RPMI7951 (cell line): ENCODE results near the gene MTHFR. TPM values are rescaled to one million over a fixed set of nuclear protein-coding genes. Genes with fewer than 3 reads are reported as not detected.
A peak's percentile ranks its signal among the peaks of the same experiment; 100 is the strongest.

Experiments
- DNase-seq: peaks from one replicate; pipeline ENCODE4 v3.0.0-alpha.2; 2012; ENCODE audit warnings: low read depth
- total RNA-seq: library from RNA; depleted of rRNA; stranded (reverse); fragments of >200 nt; shearing (Covaris generic); gene quantifications from 2 replicates; pipeline ENCODE4 v1.2.3, GENCODE V29; 2014

MTHFR gene
- total RNA-seq, 1 experiment from 2014 or later: 3.2 TPM

DNA sequence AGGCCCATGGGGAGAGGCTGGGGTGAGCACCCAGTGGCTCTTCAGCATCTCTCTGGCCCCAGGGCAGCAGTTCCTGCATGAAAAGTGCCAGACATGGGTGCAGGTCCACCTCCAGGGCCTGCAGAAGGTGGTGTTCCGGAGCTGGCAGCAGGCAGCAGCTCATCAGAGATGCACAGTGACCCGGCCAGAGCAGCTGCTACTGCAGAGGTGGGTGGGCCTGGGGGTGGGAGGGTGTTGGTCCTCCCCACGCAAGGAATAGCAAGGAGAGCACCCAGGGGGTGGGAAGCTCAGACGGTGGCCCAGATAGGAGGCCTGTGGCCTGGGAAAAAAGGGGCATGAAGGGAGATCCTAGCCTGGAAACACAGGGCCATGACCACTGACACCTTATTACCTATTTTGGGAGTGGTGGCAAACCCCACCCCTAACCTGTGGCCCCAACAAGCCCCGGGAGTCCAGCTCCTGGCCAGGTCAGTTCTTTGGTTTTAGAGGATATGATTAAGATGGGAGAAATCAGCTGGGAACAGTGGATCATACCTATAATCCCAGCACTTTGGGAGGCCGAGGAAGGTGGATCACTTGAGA lies 23.5 kb downstream of the MTHFR start:
- DNase-seq: no peak

DNA sequence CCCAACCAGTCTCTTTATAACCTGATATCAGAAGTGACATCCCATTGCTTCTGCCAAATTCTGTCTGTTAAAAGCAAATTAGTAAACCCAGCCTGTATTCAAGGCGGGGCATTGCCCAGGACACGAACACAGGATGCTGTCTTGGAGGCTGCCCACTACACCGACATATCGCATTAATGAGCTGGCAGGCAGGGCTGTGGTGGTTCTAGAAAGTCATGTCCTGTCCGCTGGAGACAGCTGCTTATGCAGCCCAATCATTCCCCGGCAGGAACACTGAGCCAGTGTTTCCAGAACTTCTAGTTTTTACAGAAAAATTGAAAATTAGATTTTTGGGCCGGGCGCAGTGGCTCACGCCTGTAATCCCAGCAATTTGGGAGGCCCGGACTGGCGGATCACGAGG lies 24.5 kb downstream of the MTHFR start:
- DNase-seq: no peak

DNA sequence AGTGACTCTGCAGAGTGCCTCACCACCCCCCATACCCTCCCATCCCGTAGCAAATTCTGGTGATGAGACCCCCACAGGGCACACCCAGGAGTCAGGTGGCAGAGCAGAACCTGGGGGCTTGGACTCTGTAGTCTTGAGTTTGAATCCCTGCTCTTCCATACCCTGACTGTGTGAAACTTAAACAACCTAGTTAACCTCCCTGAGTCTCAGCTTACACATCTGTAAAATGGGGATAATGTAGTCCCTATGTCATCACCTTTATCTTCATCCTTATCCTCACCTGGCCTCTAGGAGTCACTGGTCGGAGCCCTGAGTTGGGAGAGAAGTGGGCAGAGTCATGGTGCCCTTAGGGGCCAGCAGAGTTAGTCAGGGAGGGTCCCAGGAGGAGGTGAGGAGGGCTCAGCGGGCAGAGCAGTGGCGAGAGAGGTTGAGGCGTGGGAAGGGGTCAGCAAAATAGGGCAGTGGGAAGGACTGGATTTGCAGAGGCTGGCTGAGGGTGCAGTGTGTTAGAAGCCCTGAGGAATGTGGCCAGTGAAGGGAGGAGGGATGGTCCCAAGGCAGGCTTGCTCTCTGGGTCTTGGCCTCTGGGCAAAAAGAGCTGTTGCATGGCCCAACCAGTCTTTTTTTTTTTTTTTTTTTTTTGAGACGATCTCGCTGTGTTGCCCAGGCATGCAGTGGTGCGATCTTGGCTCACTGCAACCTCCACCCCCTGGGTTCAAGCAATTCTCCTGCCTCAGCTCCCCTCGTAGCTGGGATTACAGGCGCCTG lies 25.2 kb downstream of the MTHFR start:
- no peak for DNase-seq

DNA sequence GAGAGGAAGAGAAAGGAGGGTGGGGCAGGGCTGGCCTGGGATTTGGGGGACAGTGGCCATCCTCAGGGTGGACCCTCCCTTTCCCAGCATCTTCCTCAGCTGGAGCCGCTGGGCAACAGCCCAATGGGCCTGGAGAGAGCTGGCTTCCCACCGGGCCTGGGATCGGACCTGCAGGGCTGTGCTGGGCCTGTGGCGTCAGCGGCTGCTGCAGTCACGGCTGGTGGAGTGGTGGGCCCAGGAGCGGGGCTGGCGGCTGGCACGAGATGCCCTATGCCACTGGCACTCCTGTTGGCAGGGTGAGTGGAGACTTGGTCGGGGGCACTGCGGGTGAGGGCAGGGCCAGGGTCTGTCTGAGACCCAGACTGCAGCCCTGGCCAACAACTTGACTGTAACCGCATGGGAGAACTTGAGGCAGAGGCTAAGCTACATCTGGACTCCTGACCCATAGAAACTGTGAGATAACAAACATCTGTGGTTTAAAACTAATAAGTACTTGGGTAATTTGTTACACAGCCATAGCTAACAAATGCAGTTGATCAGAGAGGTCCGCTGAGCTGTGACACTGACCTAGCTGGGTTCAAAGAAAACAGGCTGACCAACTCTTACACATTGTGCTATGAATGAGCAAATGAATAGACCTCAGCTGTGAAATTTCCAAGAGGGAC lies 25.9 kb downstream of the MTHFR start:
- DNase-seq: no peak

DNA sequence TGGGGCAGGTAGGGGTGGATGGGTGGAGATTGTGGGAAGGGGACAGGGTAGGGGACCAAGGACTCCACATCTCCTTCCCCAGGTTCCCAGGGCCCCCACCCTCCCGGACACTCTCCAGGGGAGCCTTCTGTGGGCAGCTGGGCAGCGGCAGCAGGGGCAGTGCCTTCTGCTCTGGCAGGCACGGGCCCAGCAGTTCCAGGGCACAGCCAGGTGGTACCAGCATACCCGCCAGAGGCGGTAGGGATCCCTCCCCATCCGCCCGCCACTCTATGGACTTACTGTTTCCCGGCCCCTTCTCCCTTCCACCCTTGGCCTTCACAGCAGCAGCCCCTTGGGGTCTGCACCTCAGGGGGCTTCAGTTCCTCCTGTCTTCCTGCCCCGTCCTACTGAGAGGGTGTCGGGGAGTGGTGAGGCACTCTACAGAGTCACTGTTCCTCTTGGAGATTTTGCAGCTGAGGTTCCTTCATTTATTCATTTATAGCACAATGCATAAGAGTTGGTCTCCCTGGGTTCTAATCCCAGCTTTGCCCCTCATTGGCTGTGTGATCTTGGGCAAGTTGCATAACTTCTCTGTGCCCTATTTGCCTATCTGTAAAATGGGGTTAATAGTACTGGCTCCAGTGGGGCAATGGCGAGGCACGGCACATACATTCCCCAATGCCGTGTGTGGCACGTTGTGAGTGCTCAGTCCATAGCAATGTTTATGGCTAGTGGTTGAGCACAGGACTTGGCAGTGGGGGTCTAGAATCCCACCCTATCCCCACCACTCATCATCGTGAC lies 26.7 kb downstream of the MTHFR start:
- no peak for DNase-seq

DNA sequence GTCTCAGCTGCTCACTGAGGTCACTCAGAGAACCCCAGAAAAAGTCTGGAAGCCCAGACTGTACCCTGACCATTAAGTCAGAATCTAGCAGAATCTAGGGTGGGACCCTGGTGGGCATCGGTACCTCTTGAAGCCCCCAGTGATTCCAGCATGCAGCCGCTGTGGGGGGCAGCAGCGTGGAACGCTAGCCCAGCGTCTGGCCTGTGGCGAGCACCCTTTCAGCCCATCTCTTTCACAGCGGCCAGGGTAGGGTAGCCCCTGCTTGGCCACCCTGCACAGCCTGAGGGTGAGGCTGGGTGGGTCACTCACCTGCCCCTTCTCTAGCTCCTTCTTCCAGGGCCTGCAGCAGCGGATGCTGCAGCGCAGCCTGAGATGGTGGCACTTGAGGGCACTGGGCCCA lies 27.4 kb downstream of the MTHFR start:
- DNase-seq: no peak

DNA sequence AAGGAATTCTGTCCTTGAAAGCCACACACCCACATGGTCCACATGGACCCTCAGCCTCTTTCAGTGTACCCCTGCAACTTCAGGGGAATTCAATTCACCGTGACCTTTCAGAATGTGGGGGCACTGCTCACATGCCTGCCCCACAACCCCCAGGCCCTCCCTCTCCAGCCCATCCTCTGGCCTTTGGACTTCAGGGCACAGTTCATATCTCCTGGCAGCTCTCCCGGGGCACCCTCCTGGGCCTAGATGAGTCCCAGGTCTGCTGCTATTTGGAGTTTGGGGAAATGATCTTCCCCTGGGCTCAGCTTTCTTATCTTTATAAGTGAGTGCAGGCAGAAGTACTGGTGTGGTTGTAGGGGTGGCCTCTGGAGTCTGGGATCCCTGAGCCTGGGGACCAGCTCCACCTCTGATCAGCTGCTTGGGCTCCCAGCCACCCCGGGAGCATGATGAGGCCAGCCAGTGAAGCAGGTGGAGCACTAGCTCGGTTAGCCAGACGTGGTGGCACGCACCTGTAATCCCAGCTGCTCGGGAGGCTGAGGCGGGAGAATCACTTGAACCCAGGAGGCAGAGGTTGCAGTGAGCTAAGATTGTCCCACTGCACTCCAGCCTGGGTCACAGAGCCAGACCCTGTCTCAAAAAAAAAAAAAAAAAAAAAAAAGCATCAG lies 28.0 kb downstream of the MTHFR start:
- no peak for DNase-seq

DNA sequence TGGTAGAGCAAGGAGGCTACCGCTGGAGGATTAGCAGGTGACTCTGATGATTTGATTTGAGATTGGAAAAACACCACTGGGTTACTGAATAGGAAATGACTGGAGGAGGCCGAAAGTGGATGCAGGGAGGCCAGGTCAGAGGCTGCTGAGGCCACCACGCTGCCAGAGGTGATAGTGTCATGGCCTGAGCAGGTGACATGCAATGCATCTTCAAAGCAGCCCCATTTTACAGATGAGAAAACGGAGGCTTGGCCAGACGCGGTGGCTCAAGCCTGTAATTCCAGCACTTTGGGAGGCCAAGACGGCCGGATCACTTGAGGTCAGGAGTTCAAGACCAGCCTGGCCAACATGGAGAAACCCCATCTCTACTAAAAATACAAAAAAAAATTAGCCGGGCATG lies 31.0 kb downstream of the MTHFR start:
- DNase-seq: no peak

DNA sequence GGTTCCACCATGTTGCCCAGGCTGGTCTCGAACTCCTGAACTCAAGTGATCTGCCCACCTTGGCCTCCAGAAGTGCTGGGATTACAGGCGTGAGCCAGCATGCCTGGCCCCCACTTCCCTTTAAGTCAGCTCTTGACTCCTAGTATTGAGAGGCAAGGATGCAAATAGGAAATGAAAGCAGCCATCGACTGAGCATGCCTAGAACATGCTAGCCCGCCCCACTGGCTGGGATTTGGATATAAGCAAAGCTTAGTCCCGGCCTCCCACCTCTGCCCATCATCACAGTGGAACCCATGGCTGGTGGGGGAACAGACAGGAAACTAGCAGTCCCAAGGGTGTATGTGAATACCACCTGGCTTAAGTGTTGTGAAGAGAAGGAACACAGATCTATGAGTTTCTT lies 33.3 kb downstream of the MTHFR start:
- peak; percentile 14 for DNase-seq

DNA sequence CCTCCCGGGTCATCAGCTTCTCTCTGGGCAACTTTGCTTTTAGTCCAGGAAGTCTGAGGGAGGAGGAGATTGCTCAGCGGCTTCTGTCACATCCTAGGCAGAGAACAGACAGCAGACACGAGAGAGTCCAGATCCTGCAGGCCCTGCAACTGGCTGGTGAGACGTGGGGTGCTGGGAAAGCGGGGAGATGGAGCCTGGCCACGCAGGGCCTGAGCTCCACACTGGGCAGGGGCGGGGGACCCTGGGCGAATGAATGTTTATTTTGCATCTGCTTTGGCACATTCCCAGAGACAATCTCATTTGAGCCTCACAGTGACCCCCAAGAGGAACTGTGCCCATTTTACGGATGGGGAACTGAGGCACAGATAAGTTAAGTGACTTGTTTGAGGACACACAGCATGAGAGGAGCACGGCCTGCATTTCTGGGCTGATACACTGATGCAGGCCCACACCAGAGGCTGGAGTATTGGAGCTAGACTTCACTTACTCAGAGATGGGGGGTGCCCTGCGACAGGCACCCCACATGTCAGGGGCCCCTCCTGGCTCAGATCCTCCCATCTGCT lies 34.2 kb downstream of the MTHFR start:
- DNase-seq: no peak

DNA sequence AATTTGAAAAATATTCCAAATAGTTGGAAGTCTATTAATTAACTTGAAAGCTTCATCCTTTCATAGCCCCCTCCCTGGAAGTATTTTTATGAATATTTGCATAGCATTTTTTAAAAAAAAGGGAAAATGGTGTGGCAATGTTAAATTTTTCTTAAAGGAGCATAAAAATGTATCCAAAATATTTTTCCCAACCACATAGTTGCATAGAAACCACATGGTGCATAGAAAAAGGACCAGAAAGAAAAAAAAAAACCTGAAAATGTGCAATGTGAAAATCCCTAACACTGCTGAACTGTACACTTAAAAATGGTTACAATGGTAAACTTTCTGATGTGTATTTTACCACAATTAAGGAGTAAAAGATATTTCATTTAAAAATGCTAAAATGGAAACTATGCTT lies 35.8 kb downstream of the MTHFR start:
- no peak for DNase-seq

DNA sequence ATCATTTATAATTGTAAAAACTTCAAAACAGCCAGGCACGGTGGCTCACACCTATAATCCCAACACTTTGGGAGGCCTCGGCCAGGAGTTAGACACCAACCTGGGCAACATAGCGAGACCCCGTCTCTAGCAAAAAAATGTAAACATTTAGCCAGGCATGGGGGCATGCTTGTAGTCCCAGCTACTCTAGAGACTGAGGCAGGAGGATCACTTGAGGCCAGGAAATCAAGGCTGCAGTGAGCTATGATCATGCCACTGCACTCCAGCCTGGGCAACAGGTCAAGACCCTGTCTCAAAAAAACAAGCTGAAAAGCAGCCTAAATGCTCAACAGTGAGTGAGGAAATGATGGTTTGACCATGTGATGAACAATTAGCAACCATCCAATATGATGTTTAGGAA lies 36.5 kb downstream of the MTHFR start:
- DNase-seq: no peak

DNA sequence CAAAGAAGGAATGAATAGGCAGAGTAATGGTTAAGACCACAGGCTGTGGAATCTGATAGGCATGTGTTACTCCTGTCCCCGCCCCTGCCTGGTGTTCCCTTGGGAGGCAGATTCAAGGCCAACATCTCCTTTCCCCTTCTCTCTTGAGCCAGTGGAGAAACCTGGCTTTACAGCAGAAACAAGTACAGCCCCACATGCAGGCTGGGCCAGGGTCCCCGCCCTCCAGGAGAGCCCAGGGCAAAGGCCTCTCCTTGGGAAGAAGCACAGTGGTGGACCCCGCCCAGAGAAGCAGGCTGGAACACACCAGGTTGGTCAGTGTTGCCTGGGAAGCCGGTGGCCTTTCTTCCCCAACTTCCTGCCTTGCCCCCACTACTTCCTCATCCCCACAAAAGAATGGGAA lies 36.9 kb downstream of the MTHFR start:
- DNase-seq: no peak

DNA sequence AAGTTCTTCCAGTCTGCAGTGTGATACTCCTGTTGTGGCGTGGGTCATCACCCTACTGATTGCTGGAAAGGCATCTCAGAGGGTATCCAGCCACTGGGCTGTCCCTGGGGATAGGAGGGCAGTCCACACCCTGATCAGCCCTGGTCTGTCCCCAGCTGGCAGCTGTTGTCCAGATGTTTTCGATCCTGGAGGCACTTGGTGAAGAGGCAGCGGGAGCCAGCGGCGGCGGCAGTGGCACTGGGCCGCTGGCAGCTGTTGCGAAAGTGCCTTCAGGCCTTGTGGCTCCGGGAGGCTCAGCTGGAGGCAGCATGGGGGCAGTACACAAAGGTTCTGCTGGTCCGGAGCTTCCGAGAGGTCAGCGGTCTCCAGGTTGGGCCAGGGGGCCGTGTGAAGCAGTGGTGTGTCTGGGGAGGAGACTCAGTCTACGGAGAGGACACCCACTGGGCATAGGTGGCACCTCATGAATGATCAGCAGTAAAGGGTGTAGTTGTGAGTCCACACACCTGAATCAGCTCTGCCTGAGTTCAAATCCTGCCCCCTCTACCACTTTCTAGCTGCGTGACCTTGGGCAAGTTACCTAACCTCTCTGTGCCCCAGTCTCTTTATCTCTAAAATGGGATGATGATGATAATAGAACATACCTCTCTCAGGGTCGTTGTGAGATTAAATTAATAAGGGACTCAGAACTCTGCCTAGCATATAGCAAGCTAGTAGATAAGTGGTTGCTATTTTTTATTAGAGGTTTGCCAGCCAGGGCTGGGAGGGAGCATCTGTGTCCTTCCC lies 37.7 kb downstream of the MTHFR start:
- DNase-seq: peak; percentile 59

DNA sequence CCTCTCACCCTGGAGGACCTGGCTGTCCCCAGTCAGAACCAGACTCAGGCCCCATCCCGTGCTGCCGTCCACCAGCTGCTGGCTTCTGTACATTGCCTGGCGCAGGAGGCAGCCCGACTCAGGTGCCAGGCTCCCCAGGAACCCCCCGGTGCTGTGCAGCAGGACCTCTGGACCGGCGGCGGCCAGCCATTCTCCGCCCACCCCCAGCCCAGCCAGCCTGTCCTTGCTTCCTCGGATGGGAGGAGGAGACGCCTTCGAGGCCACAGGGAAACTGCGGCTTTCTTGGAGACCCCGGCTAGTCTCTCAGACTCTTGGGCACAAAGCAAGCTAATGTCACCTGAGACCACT lies 39.4 kb downstream of the MTHFR start:
- DNase-seq: no peak

DNA sequence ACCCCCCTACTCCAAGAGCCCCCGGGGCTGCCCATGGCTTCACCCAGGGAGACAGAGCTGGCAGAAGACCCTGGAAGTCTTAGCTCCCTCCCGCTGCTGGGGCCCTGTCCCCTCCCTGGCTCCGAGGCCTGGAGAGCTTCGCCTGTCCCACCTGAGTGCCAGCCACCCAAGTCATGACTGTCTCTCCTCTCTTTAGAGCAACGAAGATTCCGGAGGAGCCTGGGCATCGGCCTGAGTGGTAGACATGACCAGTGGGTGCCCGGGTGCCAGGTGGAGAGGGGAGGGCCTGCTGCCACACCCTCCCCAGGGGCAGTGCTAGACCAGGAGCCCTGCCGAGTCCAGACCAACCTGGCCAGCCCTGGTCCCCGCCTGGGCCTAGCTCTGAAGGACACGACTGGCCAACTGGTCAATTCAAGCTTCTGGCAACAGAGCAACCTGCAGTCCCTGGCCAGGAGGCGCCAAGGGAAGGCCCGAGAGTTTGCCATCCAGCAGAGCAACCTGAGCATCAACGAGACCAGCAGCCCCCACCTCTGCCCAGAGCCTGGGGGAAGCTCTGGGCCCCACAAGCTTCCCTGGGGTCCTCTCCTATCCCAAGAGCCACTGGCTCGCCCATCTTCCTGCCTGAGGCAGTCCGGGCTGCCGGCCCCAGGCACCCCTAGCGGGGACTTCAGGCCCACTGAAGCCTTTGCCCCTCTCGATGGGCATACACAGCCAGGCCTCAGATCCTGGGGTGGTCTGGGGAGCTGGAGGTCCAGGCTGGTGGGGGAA lies 39.9 kb downstream of the MTHFR start:
- DNase-seq: no peak

DNA sequence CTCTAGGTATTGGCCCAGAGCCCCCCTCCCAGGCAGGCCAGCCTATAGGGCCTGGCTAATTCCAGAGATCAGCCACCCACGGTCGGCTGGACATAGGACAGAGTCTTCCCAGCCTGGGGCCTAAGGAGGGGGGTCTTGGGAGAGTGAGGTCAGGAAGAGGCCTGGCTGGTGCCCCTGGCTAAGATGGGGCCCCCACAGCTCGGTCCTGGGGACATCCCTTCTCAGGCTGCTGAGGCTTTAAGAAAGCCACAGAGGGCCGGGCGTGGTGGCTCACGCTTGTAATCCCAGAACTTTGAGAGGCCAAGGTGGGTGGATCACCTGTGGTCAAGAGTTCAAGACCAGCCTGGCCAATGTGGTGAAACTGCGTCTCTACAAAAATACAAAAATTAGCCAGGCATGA lies 41.2 kb downstream of the MTHFR start:
- DNase-seq: no peak

DNA sequence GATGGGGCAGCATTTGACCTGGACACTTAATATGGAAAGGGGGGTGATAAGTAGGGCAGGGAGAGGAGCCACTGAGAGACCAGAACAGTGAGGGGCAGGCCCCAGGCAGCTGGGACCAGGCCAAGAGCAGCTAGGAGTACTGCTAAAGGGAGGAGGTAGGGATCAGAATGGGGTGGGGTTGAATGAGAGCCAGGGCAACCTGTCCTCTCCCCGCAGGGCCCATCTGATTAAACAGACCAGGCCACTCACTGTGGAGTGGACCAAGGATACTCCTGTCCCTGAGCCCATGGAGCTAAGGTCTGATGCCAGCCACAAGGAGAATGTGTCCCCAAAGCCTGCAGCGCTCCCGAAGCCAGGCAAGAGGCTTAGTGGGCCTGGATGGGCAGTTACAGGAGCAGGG lies 41.6 kb downstream of the MTHFR start:
- no peak for DNase-seq

DNA sequence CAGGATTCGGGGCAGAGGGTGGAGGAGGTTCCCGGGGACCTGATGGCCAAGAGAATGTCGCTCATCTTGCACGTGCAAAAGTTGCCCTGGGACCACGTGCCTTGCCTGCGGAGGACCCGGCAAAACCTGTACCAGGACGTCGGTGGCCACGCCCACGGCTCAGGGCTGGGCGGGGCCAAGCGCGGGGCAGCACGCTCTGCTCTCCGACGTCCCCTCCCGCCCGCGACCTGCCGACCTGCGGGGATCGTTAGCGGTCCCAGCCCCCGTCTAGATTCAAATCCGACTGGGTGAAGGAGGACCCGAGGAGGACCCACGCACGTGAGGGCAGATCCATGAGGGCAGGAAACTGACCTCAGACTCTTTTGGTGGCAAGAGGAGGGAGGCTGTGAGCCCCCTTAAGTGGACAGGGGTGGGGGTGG lies 43.8 kb downstream of the MTHFR start, which contains the start of gene C1orf167:
TSS of gene C1orf167 (plus strand) at position 206 of the 419 bp plus-strand sequence. CDS start 2,208 bp downstream, outside the sequence.
- no peak for DNase-seq

DNA sequence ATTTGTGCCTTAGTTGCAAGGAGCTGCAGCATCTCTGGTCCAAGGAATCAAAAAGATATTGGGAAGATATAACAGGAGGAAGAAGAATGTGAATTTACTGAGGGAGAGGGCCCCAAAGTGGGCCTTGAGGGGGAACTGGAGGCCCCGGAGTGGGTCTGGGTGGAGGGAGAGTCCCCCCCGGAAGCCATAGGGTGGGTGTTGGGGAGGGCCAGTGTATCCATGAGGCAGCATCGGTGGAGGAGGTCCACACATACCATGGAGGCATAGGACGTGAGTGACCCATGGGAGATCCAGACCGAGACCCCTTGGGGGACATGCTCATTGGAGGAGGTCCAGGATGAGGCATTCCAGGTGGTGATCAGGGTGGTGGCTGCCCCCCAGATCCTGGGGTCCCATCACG lies 44.5 kb downstream of the MTHFR start:
- no peak for DNase-seq
